ENCODE measurements around the gene MID1. TPM values are rescaled to one million over a fixed set of nuclear protein-coding genes. Genes with fewer than 3 reads are reported as not detected.

Gene MID1
- total RNA-seq, 1 experiment from 2014 or later, result 32.4 TPM

DNA sequence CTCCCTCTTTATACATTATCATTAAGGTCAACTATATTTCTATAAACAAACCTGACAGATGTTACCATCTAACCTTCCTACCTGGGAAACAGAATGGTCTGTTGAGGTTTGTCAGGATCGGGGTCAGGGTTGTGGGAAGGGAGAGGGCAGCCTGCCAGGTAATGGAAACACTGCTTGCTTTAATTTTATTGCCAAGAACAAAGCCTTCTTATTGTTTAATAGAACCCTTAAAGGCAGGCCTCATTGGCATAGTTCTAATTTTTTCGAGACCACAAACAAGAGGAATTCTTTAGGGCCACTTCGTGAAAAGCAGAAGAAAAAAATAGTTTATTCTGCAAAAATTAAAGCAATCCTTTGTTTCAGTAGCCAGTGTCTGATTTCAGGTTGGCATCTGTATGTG, 113.2 kb downstream of the MID1 start:
- intact Hi-C loops (cut with micrococcal nuclease; ENCODE audit: unreplicated experiment), result no loop called here
- CTCF ChIA-PET, result no interaction called here
- no peak overlapping the region for H3K27ac ChIP-seq (ENCODE audit: low read length)

DNA sequence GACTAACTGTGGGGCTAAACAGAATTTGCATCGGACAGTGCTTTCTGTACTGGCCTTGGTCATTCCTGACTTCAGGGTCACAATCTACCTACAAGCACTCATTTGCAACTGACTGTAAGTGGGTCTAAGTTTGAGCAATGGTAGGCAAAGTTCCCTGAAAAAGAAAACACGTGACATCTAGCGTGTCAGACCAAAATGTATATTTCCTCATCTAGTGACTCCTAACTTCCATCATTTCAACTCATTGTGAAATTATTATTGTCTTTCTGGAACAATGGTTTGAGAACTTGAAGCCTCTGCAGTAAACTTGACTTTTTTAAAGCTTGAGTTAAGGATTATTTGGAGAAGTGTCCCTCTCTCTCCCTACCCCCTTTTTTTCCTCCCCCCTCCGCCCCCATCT, 113.6 kb downstream of the MID1 start:
- TF ChIP-seq, protein P1, sequence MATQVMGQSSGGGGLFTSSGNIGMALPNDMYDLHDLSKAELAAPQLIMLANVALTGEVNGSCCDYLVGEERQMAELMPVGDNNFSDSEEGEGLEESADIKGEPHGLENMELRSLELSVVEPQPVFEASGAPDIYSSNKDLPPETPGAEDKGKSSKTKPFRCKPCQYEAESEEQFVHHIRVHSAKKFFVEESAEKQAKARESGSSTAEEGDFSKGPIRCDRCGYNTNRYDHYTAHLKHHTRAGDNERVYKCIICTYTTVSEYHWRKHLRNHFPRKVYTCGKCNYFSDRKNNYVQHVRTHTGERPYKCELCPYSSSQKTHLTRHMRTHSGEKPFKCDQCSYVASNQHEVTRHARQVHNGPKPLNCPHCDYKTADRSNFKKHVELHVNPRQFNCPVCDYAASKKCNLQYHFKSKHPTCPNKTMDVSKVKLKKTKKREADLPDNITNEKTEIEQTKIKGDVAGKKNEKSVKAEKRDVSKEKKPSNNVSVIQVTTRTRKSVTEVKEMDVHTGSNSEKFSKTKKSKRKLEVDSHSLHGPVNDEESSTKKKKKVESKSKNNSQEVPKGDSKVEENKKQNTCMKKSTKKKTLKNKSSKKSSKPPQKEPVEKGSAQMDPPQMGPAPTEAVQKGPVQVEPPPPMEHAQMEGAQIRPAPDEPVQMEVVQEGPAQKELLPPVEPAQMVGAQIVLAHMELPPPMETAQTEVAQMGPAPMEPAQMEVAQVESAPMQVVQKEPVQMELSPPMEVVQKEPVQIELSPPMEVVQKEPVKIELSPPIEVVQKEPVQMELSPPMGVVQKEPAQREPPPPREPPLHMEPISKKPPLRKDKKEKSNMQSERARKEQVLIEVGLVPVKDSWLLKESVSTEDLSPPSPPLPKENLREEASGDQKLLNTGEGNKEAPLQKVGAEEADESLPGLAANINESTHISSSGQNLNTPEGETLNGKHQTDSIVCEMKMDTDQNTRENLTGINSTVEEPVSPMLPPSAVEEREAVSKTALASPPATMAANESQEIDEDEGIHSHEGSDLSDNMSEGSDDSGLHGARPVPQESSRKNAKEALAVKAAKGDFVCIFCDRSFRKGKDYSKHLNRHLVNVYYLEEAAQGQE (IDR thresholded peaks at IDR 0.05; ENCODE audit: insufficient read depth in 1 of 2, low read depth in 2 of 2, low read length in 1 of 2), result no peak
- TF ChIP-seq POLR2AphosphoS5 (IDR thresholded peaks at IDR 0.05; ENCODE audit: low read depth, low read length), result no peak
- TF ChIP-seq, protein P2, sequence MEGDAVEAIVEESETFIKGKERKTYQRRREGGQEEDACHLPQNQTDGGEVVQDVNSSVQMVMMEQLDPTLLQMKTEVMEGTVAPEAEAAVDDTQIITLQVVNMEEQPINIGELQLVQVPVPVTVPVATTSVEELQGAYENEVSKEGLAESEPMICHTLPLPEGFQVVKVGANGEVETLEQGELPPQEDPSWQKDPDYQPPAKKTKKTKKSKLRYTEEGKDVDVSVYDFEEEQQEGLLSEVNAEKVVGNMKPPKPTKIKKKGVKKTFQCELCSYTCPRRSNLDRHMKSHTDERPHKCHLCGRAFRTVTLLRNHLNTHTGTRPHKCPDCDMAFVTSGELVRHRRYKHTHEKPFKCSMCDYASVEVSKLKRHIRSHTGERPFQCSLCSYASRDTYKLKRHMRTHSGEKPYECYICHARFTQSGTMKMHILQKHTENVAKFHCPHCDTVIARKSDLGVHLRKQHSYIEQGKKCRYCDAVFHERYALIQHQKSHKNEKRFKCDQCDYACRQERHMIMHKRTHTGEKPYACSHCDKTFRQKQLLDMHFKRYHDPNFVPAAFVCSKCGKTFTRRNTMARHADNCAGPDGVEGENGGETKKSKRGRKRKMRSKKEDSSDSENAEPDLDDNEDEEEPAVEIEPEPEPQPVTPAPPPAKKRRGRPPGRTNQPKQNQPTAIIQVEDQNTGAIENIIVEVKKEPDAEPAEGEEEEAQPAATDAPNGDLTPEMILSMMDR (IDR thresholded peaks at IDR 0.05), result no peak
- TF ChIP-seq SIN3A (IDR thresholded peaks at IDR 0.05; ENCODE audit: borderline replicate concordance, insufficient read depth, low read depth, low read length), result no peak
- TF ChIP-seq TCF7L2 (IDR thresholded peaks at IDR 0.05; ENCODE audit: low read depth, low read length), result no peak
- intact Hi-C loops (cut with micrococcal nuclease; ENCODE audit: unreplicated experiment), result no loop called here
- BruUV-seq (replicated peaks), result no TSS peak

More for the DNA sequence above, 113.2 kb downstream of the MID1 start:
- POLR2A ChIA-PET, result no interaction called here
- Histone ChIP-seq H3K9me3 (ENCODE audit: control insufficient read depth, insufficient read depth, low read depth, low read length) (no peaks in the 10 kb centered on the region), H3K4me3 (ENCODE audit: low read depth in 2 of 2, low read length in 2 of 2) (no peak overlapping the region), H3K4me1 (ENCODE audit: control insufficient read depth, insufficient read depth, low read length) (no peaks in the 10 kb centered on the region), H3K27me3 (ENCODE audit: control insufficient read depth, insufficient read depth, low read length) (no peaks in the 10 kb centered on the region), H3K36me3 (ENCODE audit: control insufficient read depth, insufficient read depth, low read length) (no peaks in the 10 kb centered on the region)
- DNase-seq (ENCODE audit: low read depth, low spot score) (no peak), ATAC-seq (no peak)
- in situ Hi-C loops (cut with HindIII; ENCODE audit: low pct_unique_long_range_greater_than_20kb, low sequenced_read_pairs), result no loop called here
- no TSS peak for BruUV-seq (replicated peaks)
- TF ChIP-seq SIN3A (IDR thresholded peaks at IDR 0.05; ENCODE audit: borderline replicate concordance, insufficient read depth, low read depth, low read length) (no peak), TCF7L2 (IDR thresholded peaks at IDR 0.05; ENCODE audit: low read depth, low read length) (no peak), POLR2AphosphoS5 (IDR thresholded peaks at IDR 0.05; ENCODE audit: low read depth, low read length) (no peak)
- TF ChIP-seq, protein P2 (IDR thresholded peaks at IDR 0.05), result no peak
- TF ChIP-seq, protein P1 (IDR thresholded peaks at IDR 0.05; ENCODE audit: insufficient read depth in 1 of 2, low read depth in 2 of 2, low read length in 1 of 2), result no peak

More for the DNA sequence above, 113.6 kb downstream of the MID1 start:
- ChIA-PET CTCF (no interaction called here), POLR2A (no interaction called here)
- Histone ChIP-seq H3K9me3 (ENCODE audit: control insufficient read depth, insufficient read depth, low read depth, low read length) (no peaks in the 10 kb centered on the region), H3K27me3 (ENCODE audit: control insufficient read depth, insufficient read depth, low read length) (no peaks in the 10 kb centered on the region), H3K36me3 (ENCODE audit: control insufficient read depth, insufficient read depth, low read length) (no peaks in the 10 kb centered on the region), H3K27ac (ENCODE audit: low read length) (no peak overlapping the region), H3K4me3 (ENCODE audit: low read depth in 2 of 2, low read length in 2 of 2) (no peak overlapping the region), H3K4me1 (ENCODE audit: control insufficient read depth, insufficient read depth, low read length) (no peaks in the 10 kb centered on the region)
- no peak for DNase-seq (ENCODE audit: low read depth, low spot score)
- in situ Hi-C loops (cut with HindIII; ENCODE audit: low pct_unique_long_range_greater_than_20kb, low sequenced_read_pairs), result no loop called here
- ATAC-seq, result no peak
